Measurements from ENCODE around the gene KRTAP6-2.

DNA sequence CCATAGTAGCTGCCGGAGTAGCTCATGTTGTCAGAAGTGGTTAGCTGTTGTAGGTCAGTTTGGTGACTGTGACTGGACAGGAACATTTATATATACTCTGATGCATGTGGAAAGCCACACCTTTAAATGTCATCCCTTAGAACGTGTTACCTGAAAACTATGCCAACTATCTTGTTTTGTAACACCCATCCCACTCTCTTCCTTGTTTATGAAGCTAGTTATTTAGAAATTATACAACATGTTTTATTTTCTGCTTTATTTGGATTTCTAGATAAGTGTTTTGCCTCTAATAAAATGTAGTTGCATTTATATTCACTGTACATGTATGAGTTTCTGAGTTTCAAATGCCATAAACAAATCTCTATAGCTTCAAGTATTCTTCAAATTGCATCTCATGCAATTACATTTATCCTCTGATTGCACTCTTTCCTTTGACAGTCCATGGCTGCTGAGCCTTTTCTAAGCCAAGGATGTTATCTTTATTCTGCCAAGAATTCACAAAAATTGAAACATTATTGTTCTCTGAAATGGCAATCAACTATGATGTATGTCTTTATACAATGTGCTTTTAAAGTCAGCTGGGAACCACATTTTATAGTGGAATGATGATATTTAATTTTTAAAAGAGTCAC lies 37.3 kb downstream of the KRTAP6-2 start, which contains the start of gene KRTAP19-7:
- TF ChIP-seq CTCF (IDR thresholded peaks at IDR 0.05; ENCODE audit: low read length) (no peak), EZH2 (IDR thresholded peaks at IDR 0.05; ENCODE audit: borderline replicate concordance, low read length) (no peak)

All from OCI-LY1 (cell line).